ENCODE results near the gene SAFB2. TPM values are rescaled to one million over a fixed set of nuclear protein-coding genes. Genes with fewer than 3 reads are reported as not detected.

Gene SAFB2
- total RNA-seq, 1 experiment from 2014 or later = 76.1 TPM

DNA sequence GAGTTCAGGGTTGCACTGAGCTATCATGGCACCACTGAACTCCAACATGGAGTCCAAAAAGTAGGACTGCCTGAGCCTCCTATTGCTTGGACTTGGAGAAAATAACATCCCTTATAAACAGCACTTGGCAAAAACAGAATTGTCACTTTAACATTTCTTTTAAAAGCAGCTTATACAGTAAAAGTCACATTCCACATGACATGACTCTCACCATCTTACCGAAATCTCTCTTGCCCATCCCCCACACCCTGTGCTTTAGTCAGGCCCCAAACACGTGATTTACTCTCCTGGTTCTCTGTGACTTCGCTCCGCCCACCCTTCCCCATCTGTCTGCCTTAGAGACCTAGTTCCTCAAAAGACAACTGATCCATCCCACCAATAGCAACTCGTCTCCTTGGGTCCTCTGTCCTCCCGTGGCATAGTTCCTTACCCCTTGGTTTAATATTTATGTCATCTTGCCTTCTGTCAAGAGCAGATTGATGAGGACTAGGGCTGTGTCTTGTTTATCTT, 4.9 kb upstream of the SAFB2 start:
- H2BK20ac ChIP-seq (ENCODE audit: low read depth, low read length, poor library complexity, severe bottlenecking) = no peak overlapping the region
- peaks cover 21% of the 10 kb centered on the region for H3K79me1 ChIP-seq (ENCODE audit: insufficient read depth, low read depth, low read length, poor library complexity, severe bottlenecking)
- H4K5ac ChIP-seq (ENCODE audit: insufficient read length, low read depth, low read length) = no peak overlapping the region
- H4K8ac ChIP-seq (replicated peaks; ENCODE audit: insufficient read length, low read depth, low read length) = no peak overlapping the region
- TF ChIP-seq, protein P1, sequence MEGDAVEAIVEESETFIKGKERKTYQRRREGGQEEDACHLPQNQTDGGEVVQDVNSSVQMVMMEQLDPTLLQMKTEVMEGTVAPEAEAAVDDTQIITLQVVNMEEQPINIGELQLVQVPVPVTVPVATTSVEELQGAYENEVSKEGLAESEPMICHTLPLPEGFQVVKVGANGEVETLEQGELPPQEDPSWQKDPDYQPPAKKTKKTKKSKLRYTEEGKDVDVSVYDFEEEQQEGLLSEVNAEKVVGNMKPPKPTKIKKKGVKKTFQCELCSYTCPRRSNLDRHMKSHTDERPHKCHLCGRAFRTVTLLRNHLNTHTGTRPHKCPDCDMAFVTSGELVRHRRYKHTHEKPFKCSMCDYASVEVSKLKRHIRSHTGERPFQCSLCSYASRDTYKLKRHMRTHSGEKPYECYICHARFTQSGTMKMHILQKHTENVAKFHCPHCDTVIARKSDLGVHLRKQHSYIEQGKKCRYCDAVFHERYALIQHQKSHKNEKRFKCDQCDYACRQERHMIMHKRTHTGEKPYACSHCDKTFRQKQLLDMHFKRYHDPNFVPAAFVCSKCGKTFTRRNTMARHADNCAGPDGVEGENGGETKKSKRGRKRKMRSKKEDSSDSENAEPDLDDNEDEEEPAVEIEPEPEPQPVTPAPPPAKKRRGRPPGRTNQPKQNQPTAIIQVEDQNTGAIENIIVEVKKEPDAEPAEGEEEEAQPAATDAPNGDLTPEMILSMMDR (conservative IDR thresholded peaks at IDR 0.05) = no peak
- H3K27me3 Mint-ChIP-seq (ENCODE audit: low read depth) = peaks cover 4% of the 10 kb centered on the region; the same call in 1 of the 2 replicates
- no peak overlapping the region for H2BK5ac ChIP-seq (ENCODE audit: insufficient read length, low read length)
- H3K36me3 Mint-ChIP-seq (ENCODE audit: insufficient read depth in 1 of 3, low read depth in 3 of 3) = peaks cover 36 to 82% (median 68%) of the 10 kb centered on the region in 3 experiments
- H3K4me3 Mint-ChIP-seq = no peak overlapping the region; a peak in 1 of 5 replicates
- H4K20me1 ChIP-seq (ENCODE audit: control insufficient read depth, insufficient read depth, insufficient read length) = no peaks in the 10 kb centered on the region
- H3K4me2 ChIP-seq (ENCODE audit: insufficient read depth, insufficient read length, low read length) = no peak overlapping the region
- H3K56ac ChIP-seq (ENCODE audit: insufficient read length, low read depth, low read length) = no peak overlapping the region
- H3K9me3 Mint-ChIP-seq = peaks cover 0 to 3% of the 10 kb centered on the region in 2 experiments; a peak in 2 of 5 replicates
- H3K27me3 ChIP-seq (ENCODE audit: insufficient read depth, low read length) = no peaks in the 10 kb centered on the region
- no peak overlapping the region for H3K4ac ChIP-seq (ENCODE audit: low read depth, low read length)
- WGBS (ENCODE audit: extremely low coverage, insufficient read length, low lambda C conversion rate) = no CpG with 5 or more reads among the region's 6 CpGs
- no peak overlapping the region for H2BK120ac ChIP-seq (ENCODE audit: low read depth, low read length, poor library complexity, severe bottlenecking)
- H2AFZ ChIP-seq (ENCODE audit: low read length) = no peak overlapping the region
- no peak overlapping the region for H3K27ac ChIP-seq (ENCODE audit: insufficient read length, low read depth, low read length)
- H3K18ac ChIP-seq (ENCODE audit: insufficient read length, low read depth, low read length) = no peak overlapping the region
- H3K4me1 Mint-ChIP-seq = peaks cover 27 to 33% of the 10 kb centered on the region in 2 experiments
- H2AK5ac ChIP-seq (ENCODE audit: insufficient read length, low read length) = no peak overlapping the region
- no peak overlapping the region for H3T11ph ChIP-seq (ENCODE audit: low read length)
- H3K23ac ChIP-seq (ENCODE audit: insufficient read length, low read depth, low read length) = no peak overlapping the region
- peak; percentile 31 for DNase-seq
- H2BK15ac ChIP-seq (ENCODE audit: low read depth, low read length) = no peak overlapping the region
- H2BK12ac ChIP-seq (ENCODE audit: insufficient read length, low read depth, low read length) = no peak overlapping the region
- no peak overlapping the region for H3K14ac ChIP-seq (ENCODE audit: insufficient read depth, low read length)
- peaks cover 9% of the 10 kb centered on the region for H3K23me2 ChIP-seq (ENCODE audit: insufficient read length, low read depth, low read length, poor library complexity, severe bottlenecking)
- peaks cover 68% of the 10 kb centered on the region for H3K79me2 ChIP-seq (ENCODE audit: insufficient read depth, low read length)
- H4K91ac ChIP-seq (ENCODE audit: insufficient read length, low read depth, low read length) = no peak overlapping the region
- H3K9ac ChIP-seq (ENCODE audit: extremely low read depth, insufficient read length, low read length) = no peak overlapping the region
- peak overlapping the region in 2 of 3 experiments; percentile 12 to 60; a peak in 2 of 7 replicates for H3K27ac Mint-ChIP-seq
- H3K9me3 ChIP-seq (ENCODE audit: control insufficient read depth, low read depth, low read length) = no peaks in the 10 kb centered on the region
- H3K4me1 ChIP-seq (ENCODE audit: insufficient read depth, low read length) = no peaks in the 10 kb centered on the region
